Activated B cell treated with CpG ODN at 0.5 μM for 24 hours (primary cell): ENCODE data around the gene ZNF521. TPM values are rescaled to one million over a fixed set of nuclear protein-coding genes. Genes with fewer than 3 reads are reported as not detected.

ENCODE experiments used
- ATAC-seq: fragments of 200-7000 bp; cut with Tn5 transposase; one replicate; pipeline ENCODE4 v1.10.0; 2021; ENCODE audit warnings: low read depth, mild to moderate bottlenecking, moderate library complexity
- CTCF ChIA-PET: fragments of 350-600 bp; sonication (Branson Sonifier 250); formaldehyde crosslinking; loops from one replicate; lab custom pipeline; 2021; ENCODE audit warnings: antibody characterized with exemption; lab: Charles Lee
- POLR2A ChIA-PET: fragments of 350-600 bp; sonication (Branson Sonifier 250); formaldehyde crosslinking; loops from one replicate; lab custom pipeline; 2021; ENCODE audit warnings: antibody characterized with exemption; lab: Charles Lee
- DNase-seq: peaks from one replicate; pipeline ENCODE4 v3.0.0; 2022
- H3K27ac Mint-ChIP-seq: one replicate; pipeline ENCODE4 v1.8.0; 2020; ENCODE audit warnings: mixed read lengths
- H3K27me3 Mint-ChIP-seq: one replicate; pipeline ENCODE4 v1.8.0; 2021; ENCODE audit warnings: mixed read lengths
- H3K36me3 Mint-ChIP-seq: one replicate; pipeline ENCODE4 v1.8.0; 2021; ENCODE audit warnings: low read depth, mixed read lengths
- H3K4me1 Mint-ChIP-seq: one replicate; pipeline ENCODE4 v1.8.0; 2021; ENCODE audit warnings: mixed read lengths
- H3K4me3 Mint-ChIP-seq: one replicate; pipeline ENCODE4 v1.8.0; 2020; ENCODE audit warnings: mild to moderate bottlenecking, mixed read lengths
- H3K9me3 Mint-ChIP-seq: one replicate; pipeline ENCODE4 v1.8.0; 2020; ENCODE audit warnings: mixed read lengths
- CTCF ChIP-seq: fragments of 200-600 bp; IDR thresholded peaks from one replicate; pipeline ENCODE4 v1.8.0; 2022; ENCODE audit warnings: antibody characterized with exemption, mild to moderate bottlenecking
- intact Hi-C: fragments of 100-400 bp; cut with micrococcal nuclease; formaldehyde crosslinking; loops from one replicate; pipeline ENCODE4 v1.15.1; 2024
- total RNA-seq: library from RNA; stranded (reverse); gene quantifications from 2 replicates; pipeline ENCODE4 v1.2.3, GENCODE V29; 2022

Gene ZNF521
- total RNA-seq, 1 donor from 2014 or later, result 0.16 TPM

GRCh38 chr18:25365242-25365641 is 13.3 kb upstream of the ZNF521 start:
- intact Hi-C loops, result no loop called here
- H3K9me3 Mint-ChIP-seq, result no peaks in the 10 kb centered on the region
- POLR2A ChIA-PET, result no interaction called here
- no peak overlapping the region for H3K4me3 Mint-ChIP-seq
- H3K27me3 Mint-ChIP-seq, result peaks cover 15% of the 10 kb centered on the region
- ATAC-seq (no peak), DNase-seq (no peak)
- TF ChIP-seq CTCF, result no peak
- no peaks in the 10 kb centered on the region for H3K4me1 Mint-ChIP-seq
- no peak overlapping the region for H3K27ac Mint-ChIP-seq
- CTCF ChIA-PET, result no interaction called here
- no peaks in the 10 kb centered on the region for H3K36me3 Mint-ChIP-seq

GRCh38 chr18:25364732-25365131 is 12.8 kb upstream of the ZNF521 start:
- Mint-ChIP-seq H3K9me3 (no peaks in the 10 kb centered on the region), H3K36me3 (no peaks in the 10 kb centered on the region), H3K4me1 (no peaks in the 10 kb centered on the region), H3K4me3 (no peak overlapping the region), H3K27me3 (peaks cover 15% of the 10 kb centered on the region), H3K27ac (no peak overlapping the region)
- ATAC-seq, result no peak
- intact Hi-C loops, result no loop called here
- CTCF ChIA-PET, result no interaction called here
- POLR2A ChIA-PET, result no interaction called here
- no peak for TF ChIP-seq CTCF
- no peak for DNase-seq

GRCh38 chr18:25360301-25360899 is 8.4 kb upstream of the ZNF521 start:
- ChIA-PET CTCF (no interaction called here), POLR2A (no interaction called here)
- Mint-ChIP-seq H3K36me3 (no peaks in the 10 kb centered on the region), H3K27ac (no peak overlapping the region), H3K9me3 (no peaks in the 10 kb centered on the region), H3K4me1 (no peaks in the 10 kb centered on the region), H3K4me3 (no peak overlapping the region), H3K27me3 (peaks cover 15% of the 10 kb centered on the region)
- ATAC-seq, result no peak
- intact Hi-C loops, result no loop called here
- DNase-seq, result no peak
- no peak for TF ChIP-seq CTCF

GRCh38 chr18:25353080-25353479 is 1.1 kb upstream of the ZNF521 start:
- H3K9me3 Mint-ChIP-seq, result no peaks in the 10 kb centered on the region
- DNase-seq (no peak), ATAC-seq (no peak)
- peaks cover 30% of the 10 kb centered on the region for H3K27me3 Mint-ChIP-seq
- POLR2A ChIA-PET, result no interaction called here
- H3K4me3 Mint-ChIP-seq, result peak overlapping the region; percentile 72
- peaks cover 23% of the 10 kb centered on the region for H3K4me1 Mint-ChIP-seq
- H3K27ac Mint-ChIP-seq, result no peak overlapping the region
- no peak for TF ChIP-seq CTCF
- intact Hi-C loops, result loop anchor here (2.0 to 5.0 kb wide), 4 partner anchors 14 to 956 kb away; partner anchors contain the start of genes OSBPL1A and SS18
- peaks cover 2% of the 10 kb centered on the region for H3K36me3 Mint-ChIP-seq
- CTCF ChIA-PET, result no interaction called here

- Mint-ChIP-seq H3K27ac (no peak overlapping the region), H3K4me1 (peaks cover 23% of the 10 kb centered on the region), H3K4me3 (peak overlapping the region; percentile 72), H3K27me3 (peaks cover 35% of the 10 kb centered on the region), H3K36me3 (peaks cover 2% of the 10 kb centered on the region), H3K9me3 (no peaks in the 10 kb centered on the region)
- DNase-seq, result no peak
- ChIA-PET POLR2A (no interaction called here), CTCF (no interaction called here)
- intact Hi-C loops, result loop anchor here (1.0 to 5.0 kb wide), 6 partner anchors 14 to 955 kb away; partner anchors contain the start of genes OSBPL1A and SS18
- TF ChIP-seq CTCF, result no peak
- ATAC-seq, result no peak
These were observed 651 bp upstream of the ZNF521 start for GRCh38 chr18:25352629-25353005.
